Stimulated activated CD4-positive, alpha-beta T cell treated with anti-CD3 and anti-CD28 coated beads, Interleukin-2, amount 100 ng/mL, for 48 hours (primary cell): ENCODE data around the gene NOXA1.

Experiments
- DNase-seq, 2 donors: peaks; one replicate each; pipeline ENCODE4 v3.0.0-alpha.2; 2020

The NOXA1 gene

GRCh38 chr9:137387891-137388560 lies 35.2 kb upstream of the NOXA1 start:
- no peak for DNase-seq

- no peak for DNase-seq
Measured at GRCh38 chr9:137388589-137389427, 34.4 kb upstream of the NOXA1 start.

- no peak for DNase-seq
Measured at GRCh38 chr9:137389428-137389746, 33.8 kb upstream of the NOXA1 start.

GRCh38 chr9:137390553-137391410 lies 32.4 kb upstream of the NOXA1 start:
- DNase-seq: no peak

- no peak for DNase-seq
Measured at GRCh38 chr9:137391411-137391754, 31.8 kb upstream of the NOXA1 start.

- no peak for DNase-seq
Measured at GRCh38 chr9:137392232-137393007, 30.8 kb upstream of the NOXA1 start.

GRCh38 chr9:137393176-137394150 lies 29.7 kb upstream of the NOXA1 start:
- no peak for DNase-seq

GRCh38 chr9:137394866-137395665 lies 28.1 kb upstream of the NOXA1 start:
- no peak for DNase-seq

- no peak for DNase-seq
Measured at GRCh38 chr9:137395666-137396010, 27.6 kb upstream of the NOXA1 start.

GRCh38 chr9:137396227-137396626 lies 27.0 kb upstream of the NOXA1 start:
- DNase-seq: no peak

GRCh38 chr9:137396634-137397367 lies 26.4 kb upstream of the NOXA1 start:
- no peak for DNase-seq

- peak; percentile 26 to 31 for DNase-seq
Measured at GRCh38 chr9:137397675-137398423, 25.3 kb upstream of the NOXA1 start.

GRCh38 chr9:137398561-137399468 lies 24.4 kb upstream of the NOXA1 start:
- DNase-seq: no peak

- DNase-seq: no peak
Measured at GRCh38 chr9:137402746-137403145, 20.4 kb upstream of the NOXA1 start.

- no peak for DNase-seq
Measured at GRCh38 chr9:137403269-137403668, 19.9 kb upstream of the NOXA1 start.

GRCh38 chr9:137404961-137405567 lies 18.1 kb upstream of the NOXA1 start:
- no peak for DNase-seq

- no peak for DNase-seq
Measured at GRCh38 chr9:137405677-137406081, 17.5 kb upstream of the NOXA1 start.
